GM12878 (cell line): ENCODE results near the gene RXFP1.

Experiments
- ATF7 ChIP-seq: fragments of 450-650 bp; IDR thresholded peaks from 2 replicates; pipeline ENCODE4 v1.6.1; 2016; ENCODE audit warnings: low read depth, mild to moderate bottlenecking
- BHLHE40 ChIP-seq, 2 experiments: fragments of 450-650 bp in 1 of 2; IDR thresholded peaks; 2 replicates each; pipeline ENCODE4 v1.6.1; 2011 to 2017; ENCODE audit warnings: low read depth in 2 of 2, borderline replicate concordance in 1 of 2, improper control_type of control experiment in 1 of 2, low read length in 1 of 2, mild to moderate bottlenecking in 1 of 2
- BMI1 ChIP-seq: fragments of 450-650 bp; IDR thresholded peaks from 2 replicates; pipeline ENCODE4 v1.6.1; 2016; ENCODE audit warnings: mild to moderate bottlenecking, moderate library complexity, borderline replicate concordance
- GABPA ChIP-seq: IDR thresholded peaks from 2 replicates; pipeline ENCODE4 v1.6.1; 2014; ENCODE audit warnings: antibody characterized with exemption, low read depth, mild to moderate bottlenecking, inconsistent platforms
- POLR2A ChIP-seq: IDR thresholded peaks from 2 replicates; pipeline ENCODE4 v1.6.1; 2011; ENCODE audit warnings: low read depth, mild to moderate bottlenecking, low read length
- ZZZ3 ChIP-seq: IDR thresholded peaks from 2 replicates; pipeline ENCODE4 v1.6.1; 2011; ENCODE audit warnings: low read depth; ENCODE audit not compliant: control insufficient read depth, insufficient read length
- TF ChIP-seq, protein P1 (sequence below), 3 experiments: IDR thresholded peaks in 2 of 3; conservative IDR thresholded peaks in 1 of 3; 2 replicates each; pipeline ENCODE4 v1.5.1; 2011; ENCODE audit warnings: low read depth in 3 of 3, low read length in 3 of 3, mild to moderate bottlenecking in 3 of 3, control low read depth in 2 of 3, moderate library complexity in 2 of 3, inconsistent platforms in 1 of 3, mixed read lengths in 1 of 3; ENCODE audit not compliant: control insufficient read depth in 2 of 3, insufficient read depth in 1 of 3; ENCODE audit errors: extremely low read depth in 1 of 3

DNA sequence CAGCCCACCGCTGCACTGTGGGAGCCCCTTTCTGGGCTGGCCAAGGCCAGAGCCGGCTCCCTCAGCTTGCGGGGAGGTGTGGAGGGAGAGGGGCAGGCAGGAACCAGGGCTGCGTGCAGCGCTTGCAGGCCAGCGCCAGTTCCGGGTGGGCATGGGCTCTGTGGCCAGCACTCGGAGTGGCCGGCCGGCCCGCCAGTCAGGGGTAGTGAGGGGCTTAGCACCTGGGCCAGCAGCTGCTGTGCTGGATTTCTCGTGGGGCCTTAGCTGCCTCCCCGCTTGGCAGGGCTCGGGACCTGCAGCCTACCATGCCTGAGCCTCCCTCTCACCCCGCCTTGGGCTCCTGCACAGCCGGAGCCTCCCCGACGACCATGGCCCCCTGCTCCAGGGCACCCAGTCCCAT, 45.2 kb downstream of the RXFP1 start:
- TF ChIP-seq ATF7: no peak
- no peak for TF ChIP-seq GABPA
- TF ChIP-seq POLR2A: no peak
- TF ChIP-seq, protein P1, sequence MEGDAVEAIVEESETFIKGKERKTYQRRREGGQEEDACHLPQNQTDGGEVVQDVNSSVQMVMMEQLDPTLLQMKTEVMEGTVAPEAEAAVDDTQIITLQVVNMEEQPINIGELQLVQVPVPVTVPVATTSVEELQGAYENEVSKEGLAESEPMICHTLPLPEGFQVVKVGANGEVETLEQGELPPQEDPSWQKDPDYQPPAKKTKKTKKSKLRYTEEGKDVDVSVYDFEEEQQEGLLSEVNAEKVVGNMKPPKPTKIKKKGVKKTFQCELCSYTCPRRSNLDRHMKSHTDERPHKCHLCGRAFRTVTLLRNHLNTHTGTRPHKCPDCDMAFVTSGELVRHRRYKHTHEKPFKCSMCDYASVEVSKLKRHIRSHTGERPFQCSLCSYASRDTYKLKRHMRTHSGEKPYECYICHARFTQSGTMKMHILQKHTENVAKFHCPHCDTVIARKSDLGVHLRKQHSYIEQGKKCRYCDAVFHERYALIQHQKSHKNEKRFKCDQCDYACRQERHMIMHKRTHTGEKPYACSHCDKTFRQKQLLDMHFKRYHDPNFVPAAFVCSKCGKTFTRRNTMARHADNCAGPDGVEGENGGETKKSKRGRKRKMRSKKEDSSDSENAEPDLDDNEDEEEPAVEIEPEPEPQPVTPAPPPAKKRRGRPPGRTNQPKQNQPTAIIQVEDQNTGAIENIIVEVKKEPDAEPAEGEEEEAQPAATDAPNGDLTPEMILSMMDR (IDR thresholded peaks at IDR 0.05 in 2 of 3, conservative IDR thresholded peaks at IDR 0.05 in 1 of 3; ENCODE audit: control insufficient read depth in 2 of 3, extremely low read depth in 1 of 3, insufficient read depth in 1 of 3, low read depth in 3 of 3, low read length in 3 of 3): no peak
- TF ChIP-seq BMI1: no peak
- TF ChIP-seq ZZZ3: no peak
- no peak for TF ChIP-seq BHLHE40 (IDR thresholded peaks at IDR 0.05; ENCODE audit: borderline replicate concordance in 1 of 2, low read depth in 2 of 2, low read length in 1 of 2)
